GM12801 (cell line): ENCODE measurements around the gene GALNTL6.

Experiments
- TF ChIP-seq, protein P1 (sequence below): IDR thresholded peaks from one replicate; pipeline ENCODE4 v1.5.1; 2011; ENCODE audit warnings: control low read depth; ENCODE audit not compliant: insufficient read length; ENCODE audit errors: extremely low read depth

GALNTL6 gene

DNA sequence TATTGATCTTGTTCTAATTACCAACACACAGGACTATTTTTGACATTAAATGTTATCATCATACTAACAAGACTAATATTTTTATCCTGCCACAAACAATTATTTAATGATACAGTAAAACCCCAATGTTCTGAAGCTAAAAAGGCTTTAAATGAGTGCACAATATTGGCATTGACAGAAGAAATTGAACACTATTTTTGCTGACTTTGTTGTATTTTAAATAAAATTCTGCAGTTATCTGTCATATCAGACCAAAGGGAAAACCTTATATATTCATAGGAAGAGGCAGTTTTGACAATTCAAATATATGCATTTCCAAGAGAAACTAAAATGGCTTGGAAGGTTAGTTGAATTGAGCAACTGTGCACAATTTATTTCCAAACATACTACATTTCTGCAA, 957.6 kb downstream of the GALNTL6 start:
- TF ChIP-seq, protein P1, sequence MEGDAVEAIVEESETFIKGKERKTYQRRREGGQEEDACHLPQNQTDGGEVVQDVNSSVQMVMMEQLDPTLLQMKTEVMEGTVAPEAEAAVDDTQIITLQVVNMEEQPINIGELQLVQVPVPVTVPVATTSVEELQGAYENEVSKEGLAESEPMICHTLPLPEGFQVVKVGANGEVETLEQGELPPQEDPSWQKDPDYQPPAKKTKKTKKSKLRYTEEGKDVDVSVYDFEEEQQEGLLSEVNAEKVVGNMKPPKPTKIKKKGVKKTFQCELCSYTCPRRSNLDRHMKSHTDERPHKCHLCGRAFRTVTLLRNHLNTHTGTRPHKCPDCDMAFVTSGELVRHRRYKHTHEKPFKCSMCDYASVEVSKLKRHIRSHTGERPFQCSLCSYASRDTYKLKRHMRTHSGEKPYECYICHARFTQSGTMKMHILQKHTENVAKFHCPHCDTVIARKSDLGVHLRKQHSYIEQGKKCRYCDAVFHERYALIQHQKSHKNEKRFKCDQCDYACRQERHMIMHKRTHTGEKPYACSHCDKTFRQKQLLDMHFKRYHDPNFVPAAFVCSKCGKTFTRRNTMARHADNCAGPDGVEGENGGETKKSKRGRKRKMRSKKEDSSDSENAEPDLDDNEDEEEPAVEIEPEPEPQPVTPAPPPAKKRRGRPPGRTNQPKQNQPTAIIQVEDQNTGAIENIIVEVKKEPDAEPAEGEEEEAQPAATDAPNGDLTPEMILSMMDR: no peak

DNA sequence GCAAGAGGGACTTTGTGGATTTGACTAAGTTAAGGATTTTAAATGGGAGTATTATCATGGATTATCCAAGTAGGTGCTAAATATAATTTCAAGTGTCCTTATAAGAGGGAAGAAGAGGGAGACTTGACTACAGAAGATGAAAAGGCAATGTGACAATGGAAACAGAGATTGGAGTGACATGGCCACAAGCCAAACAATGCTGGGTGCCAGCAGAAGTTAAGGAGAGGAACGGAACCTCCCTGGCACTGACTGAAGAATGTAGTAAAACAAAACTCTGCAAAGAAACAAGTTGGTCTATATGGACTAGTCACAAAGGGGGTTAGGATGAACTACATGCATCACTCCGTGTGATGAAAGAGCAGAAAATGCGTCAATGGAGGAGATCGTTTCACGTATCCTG, 959.6 kb downstream of the GALNTL6 start:
- TF ChIP-seq, protein P1: no peak

DNA sequence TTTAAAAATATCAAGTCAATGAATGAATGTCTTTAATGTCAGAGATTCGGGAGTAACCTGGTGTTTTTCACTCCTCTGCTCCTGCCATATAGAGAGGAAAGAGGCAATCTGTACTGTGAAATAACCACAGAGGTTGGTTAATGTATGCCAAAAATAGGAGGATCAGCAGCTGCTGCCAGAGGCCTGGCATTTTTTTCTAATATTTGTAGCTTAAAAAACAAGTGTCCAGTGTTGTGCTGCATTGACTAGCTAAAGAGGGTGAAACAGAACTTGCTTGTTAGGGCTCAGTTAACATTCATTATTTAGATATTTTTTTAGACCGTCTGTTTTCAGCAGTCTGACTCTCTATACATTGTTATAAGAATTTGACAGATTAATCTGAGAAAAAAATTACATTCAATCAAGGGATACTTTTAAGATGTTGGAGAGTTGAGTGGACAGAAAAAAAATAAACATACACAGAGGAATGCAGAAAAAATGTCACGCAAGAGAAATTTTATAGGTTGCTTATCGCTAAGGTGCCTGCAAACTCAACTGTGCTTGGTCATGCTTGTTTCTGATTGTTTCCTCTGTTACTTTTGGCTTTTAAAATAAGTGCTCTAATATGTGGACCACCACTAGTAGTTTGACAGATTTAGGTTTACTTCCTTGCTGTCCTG, 963.1 kb downstream of the GALNTL6 start:
- TF ChIP-seq, protein P1: no peak

DNA sequence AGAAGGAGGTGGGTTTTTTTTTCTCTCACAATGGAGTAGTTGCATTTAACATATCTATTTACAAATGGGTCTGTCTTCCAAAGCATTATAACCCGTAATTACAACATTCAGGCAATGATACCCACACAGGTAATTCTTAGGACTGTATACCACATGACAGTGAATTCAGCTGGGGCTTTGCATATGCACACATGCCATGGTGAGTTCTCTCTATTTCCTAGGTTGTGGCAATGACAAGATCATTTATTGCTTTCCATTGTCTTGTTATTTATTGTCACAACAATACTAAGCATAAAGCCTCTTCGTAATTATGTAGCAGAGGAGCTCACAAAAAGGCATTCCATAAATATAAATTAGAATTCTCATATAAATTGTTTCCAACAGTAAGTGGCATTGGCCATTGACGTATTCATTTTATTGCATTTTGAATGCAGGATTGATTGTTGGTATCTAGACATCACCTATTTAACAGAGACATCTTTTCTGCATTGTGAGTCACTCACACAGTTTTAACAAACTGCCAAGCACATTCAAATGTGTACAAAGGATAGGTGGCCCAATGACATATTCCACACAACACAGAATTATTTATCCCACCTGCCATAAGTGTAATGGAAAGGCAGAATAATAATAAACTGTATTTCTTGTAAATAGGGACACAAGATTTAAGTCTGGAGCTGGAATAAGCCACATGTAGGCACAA, 964.7 kb downstream of the GALNTL6 start:
- TF ChIP-seq, protein P1: no peak

DNA sequence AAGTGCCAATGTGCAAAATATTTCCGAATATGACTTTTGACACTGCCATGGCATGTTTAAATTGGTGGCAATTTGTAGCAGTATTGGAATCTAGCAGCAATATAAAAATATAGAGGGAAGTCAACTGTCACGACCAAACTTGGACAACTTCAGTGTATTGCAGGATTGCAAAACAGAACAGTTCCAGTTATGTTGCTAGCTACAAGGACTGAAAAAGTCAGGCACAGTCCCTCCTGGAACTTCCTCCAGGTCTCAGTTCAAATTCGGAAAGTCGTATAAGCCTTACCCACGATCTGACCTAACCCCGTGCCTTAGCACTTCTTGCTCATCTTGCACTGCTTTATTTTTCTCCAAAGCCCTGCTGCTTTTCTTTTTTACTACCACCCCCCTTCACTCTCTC, 965.4 kb downstream of the GALNTL6 start:
- TF ChIP-seq, protein P1: no peak

DNA sequence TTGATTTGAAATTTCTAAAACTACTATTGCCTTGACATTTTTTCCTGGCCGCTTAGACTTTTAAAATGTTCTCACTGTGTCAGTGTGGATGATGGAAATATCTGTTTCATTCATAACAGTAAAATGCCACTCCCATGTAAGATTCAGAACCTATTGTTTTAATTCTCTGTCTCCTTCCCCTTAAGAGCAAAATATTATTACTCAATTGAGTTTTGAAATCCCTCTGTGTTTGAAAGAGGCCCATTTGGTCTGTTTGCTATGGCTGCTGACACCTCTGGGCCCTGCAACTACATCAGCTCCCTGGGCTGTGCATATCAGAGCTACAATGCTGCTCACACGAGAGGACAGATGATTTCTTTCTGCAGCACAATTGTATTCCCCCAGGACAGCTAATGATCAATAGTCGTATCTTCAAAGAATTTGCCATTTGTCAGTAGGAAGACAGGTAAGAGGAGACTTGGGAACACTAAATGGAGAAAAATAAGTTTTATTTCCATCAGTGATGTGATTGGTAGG, 967.4 kb downstream of the GALNTL6 start:
- TF ChIP-seq, protein P1: no peak

DNA sequence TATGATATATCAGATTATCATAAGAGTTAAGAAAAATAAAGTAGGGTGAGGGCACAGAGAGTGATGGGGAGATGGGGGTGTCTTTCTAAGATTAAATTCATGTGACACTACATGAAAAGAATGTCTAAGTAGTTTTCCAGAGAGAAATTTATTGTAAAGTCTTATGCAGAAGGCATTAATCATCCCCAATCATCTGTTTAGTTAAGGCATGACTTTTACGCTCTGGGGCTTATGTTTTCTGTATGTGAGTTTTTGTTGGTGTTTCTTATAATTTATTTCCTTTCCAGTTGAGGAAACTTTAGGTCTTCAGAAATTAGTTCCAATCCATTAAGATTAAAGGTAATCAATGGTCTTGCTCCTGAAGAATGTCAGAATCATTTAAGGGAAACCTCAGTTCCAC, 972.4 kb downstream of the GALNTL6 start:
- TF ChIP-seq, protein P1: no peak
